H9 (cell line): Measurements from ENCODE around the gene KEL. TPM values are rescaled to one million over a fixed set of nuclear protein-coding genes. Genes with fewer than 3 reads are reported as not detected.

Experiments
- DNase-seq: peaks from one replicate; pipeline ENCODE4 v3.0.0-alpha.2; 2017
- H2AFZ ChIP-seq: one replicate; pipeline ENCODE4 v1.6.1; 2013; ENCODE audit warnings: mild to moderate bottlenecking, low read length, control low read depth, moderate library complexity
- H2AK5ac ChIP-seq: 2 replicates; pipeline ENCODE4 v1.6.1; 2013; ENCODE audit warnings: low read length, control low read depth, mixed read lengths; ENCODE audit not compliant: insufficient read length
- H2BK120ac ChIP-seq: one replicate; pipeline ENCODE4 v1.6.1; 2013; ENCODE audit warnings: low read depth, mild to moderate bottlenecking, low read length, control low read depth, inconsistent platforms; ENCODE audit not compliant: poor library complexity, severe bottlenecking
- H2BK12ac ChIP-seq: 2 replicates; pipeline ENCODE4 v1.6.1; 2013; ENCODE audit warnings: low read length, control low read depth, mixed read lengths, low read depth; ENCODE audit not compliant: insufficient read length
- H2BK15ac ChIP-seq: 2 replicates; pipeline ENCODE4 v1.6.1; 2013; ENCODE audit warnings: low read depth, low read length, control low read depth
- H2BK20ac ChIP-seq: one replicate; pipeline ENCODE4 v1.6.1; 2013; ENCODE audit warnings: low read depth, mild to moderate bottlenecking, low read length, control low read depth, inconsistent platforms; ENCODE audit not compliant: poor library complexity, severe bottlenecking
- H2BK5ac ChIP-seq: 2 replicates; pipeline ENCODE4 v1.6.1; 2013; ENCODE audit warnings: low read length, control low read depth, mixed read lengths; ENCODE audit not compliant: insufficient read length
- H3K14ac ChIP-seq: 2 replicates; pipeline ENCODE4 v1.6.1; 2013; ENCODE audit warnings: low read length, control low read depth; ENCODE audit not compliant: insufficient read depth
- H3K18ac ChIP-seq: 2 replicates; pipeline ENCODE4 v1.6.1; 2013; ENCODE audit warnings: low read depth, mild to moderate bottlenecking, mixed read lengths, low read length, control low read depth; ENCODE audit not compliant: insufficient read length
- H3K23ac ChIP-seq: 2 replicates; pipeline ENCODE4 v1.6.1; 2013; ENCODE audit warnings: low read length, control low read depth, mixed read lengths, low read depth; ENCODE audit not compliant: insufficient read length
- H3K23me2 ChIP-seq: 2 replicates; pipeline ENCODE4 v1.6.1; 2013; ENCODE audit warnings: low read depth, mild to moderate bottlenecking, mixed read lengths, low read length, control low read depth; ENCODE audit not compliant: insufficient read length, poor library complexity, severe bottlenecking
- H3K27ac ChIP-seq: 2 replicates; pipeline ENCODE4 v1.5.1; 2013; ENCODE audit warnings: low read length, control low read depth, mixed read lengths, low read depth; ENCODE audit not compliant: insufficient read length
- H3K27me3 ChIP-seq: 2 replicates; pipeline ENCODE4 v1.6.1; 2013; ENCODE audit warnings: low read length, control low read depth, inconsistent platforms; ENCODE audit not compliant: insufficient read depth
- H3K4ac ChIP-seq: 2 replicates; pipeline ENCODE4 v1.6.1; 2013; ENCODE audit warnings: low read depth, mild to moderate bottlenecking, control low read depth, inconsistent platforms, low read length, moderate library complexity
- H3K4me1 ChIP-seq: 2 replicates; pipeline ENCODE4 v1.6.1; 2013; ENCODE audit warnings: low read length, control low read depth, inconsistent platforms; ENCODE audit not compliant: insufficient read depth
- H3K4me2 ChIP-seq: 2 replicates; pipeline ENCODE4 v1.6.1; 2013; ENCODE audit warnings: low read length, control low read depth, mixed read lengths; ENCODE audit not compliant: insufficient read length, insufficient read depth
- H3K56ac ChIP-seq: 2 replicates; pipeline ENCODE4 v1.6.1; 2013; ENCODE audit warnings: low read depth, mild to moderate bottlenecking, mixed read lengths, low read length, control low read depth; ENCODE audit not compliant: insufficient read length
- H3K79me1 ChIP-seq: 2 replicates; pipeline ENCODE4 v1.6.1; 2013; ENCODE audit warnings: low read depth, mild to moderate bottlenecking, moderate library complexity, low read length, control low read depth, inconsistent platforms; ENCODE audit not compliant: insufficient read depth, poor library complexity, severe bottlenecking
- H3K79me2 ChIP-seq: 2 replicates; pipeline ENCODE4 v1.6.1; 2013; ENCODE audit warnings: low read length, control low read depth, inconsistent platforms; ENCODE audit not compliant: insufficient read depth
- H3K9ac ChIP-seq: 2 replicates; pipeline ENCODE4 v1.6.1; 2013; ENCODE audit warnings: low read length, control low read depth, mixed read lengths; ENCODE audit not compliant: insufficient read length; ENCODE audit errors: extremely low read depth
- H3K9me3 ChIP-seq: one replicate; pipeline ENCODE4 v1.6.1; 2013; ENCODE audit warnings: low read depth, low read length, inconsistent platforms; ENCODE audit not compliant: control insufficient read depth
- H3T11ph ChIP-seq: one replicate; pipeline ENCODE4 v1.6.1; 2013; ENCODE audit warnings: mild to moderate bottlenecking, low read length, control low read depth, inconsistent platforms
- H4K20me1 ChIP-seq: one replicate; pipeline ENCODE4 v1.6.1; 2013; ENCODE audit not compliant: control insufficient read depth, insufficient read length, insufficient read depth
- H4K5ac ChIP-seq: 2 replicates; pipeline ENCODE4 v1.6.1; 2013; ENCODE audit warnings: low read depth, mild to moderate bottlenecking, mixed read lengths, low read length, control low read depth; ENCODE audit not compliant: insufficient read length
- H4K8ac ChIP-seq: replicated peaks from 2 replicates; pipeline ENCODE4 v1.6.1; 2013; ENCODE audit warnings: low read length, control low read depth, mixed read lengths, low read depth; ENCODE audit not compliant: insufficient read length
- H4K91ac ChIP-seq: 2 replicates; pipeline ENCODE4 v1.6.1; 2013; ENCODE audit warnings: low read depth, mild to moderate bottlenecking, moderate library complexity, mixed read lengths, low read length, control low read depth; ENCODE audit not compliant: insufficient read length
- H3K27ac Mint-ChIP-seq, 3 experiments: 2 replicates in 2 of 3; 3 replicates in 1 of 3; pipeline ENCODE4 v1.8.0; 2020 to 2021; ENCODE audit warnings: mixed read lengths in 3 of 3, mild to moderate bottlenecking in 1 of 3, moderate library complexity in 1 of 3
- H3K27me3 Mint-ChIP-seq: 2 replicates; pipeline ENCODE4 v1.8.0; 2021; ENCODE audit warnings: low read depth, mild to moderate bottlenecking, moderate library complexity, mixed read lengths
- H3K36me3 Mint-ChIP-seq, 3 experiments: 2 replicates in 2 of 3; 3 replicates in 1 of 3; pipeline ENCODE4 v1.8.0; 2020 to 2021; ENCODE audit warnings: low read depth in 3 of 3, mixed read lengths in 3 of 3; ENCODE audit not compliant: insufficient read depth in 1 of 3
- H3K4me1 Mint-ChIP-seq, 2 experiments: 2 replicates each; pipeline ENCODE4 v1.8.0; 2020; ENCODE audit warnings: mixed read lengths in 2 of 2
- H3K4me3 Mint-ChIP-seq, 2 experiments: 2 replicates in 1 of 2; 3 replicates in 1 of 2; pipeline ENCODE4 v1.8.0; 2020 to 2021; ENCODE audit warnings: mild to moderate bottlenecking in 2 of 2, mixed read lengths in 2 of 2, moderate library complexity in 1 of 2
- H3K9me3 Mint-ChIP-seq, 2 experiments: 2 replicates in 1 of 2; 3 replicates in 1 of 2; pipeline ENCODE4 v1.8.0; 2020; ENCODE audit warnings: mild to moderate bottlenecking in 2 of 2, mixed read lengths in 2 of 2, moderate library complexity in 1 of 2
- WGBS: extraction: QIAGEN DNeasy Blood & Tissue Kit; methylation state at CpG from one replicate; pipeline ENCODE4 v1.1.7; 2013; ENCODE audit warnings: missing lambda C conversion rate, low lambda C conversion rate, mixed read lengths; ENCODE audit not compliant: insufficient read length; ENCODE audit errors: extremely low coverage; 5-methylcytosine and 5-hydroxymethylcytosine counted together
- total RNA-seq: library from RNA; stranded (reverse); gene quantifications from 2 replicates; pipeline ENCODE4 v1.2.1, GENCODE V29; 2021
- TF ChIP-seq, protein P1 (sequence below): fragments of 200-600 bp; sonication (generic); conservative IDR thresholded peaks from 3 replicates; pipeline ENCODE4 v1.8.0; 2021; ENCODE audit warnings: antibody characterized with exemption, mild to moderate bottlenecking

KEL gene
- total RNA-seq, 1 experiment from 2014 or later: 1.5 TPM

DNA sequence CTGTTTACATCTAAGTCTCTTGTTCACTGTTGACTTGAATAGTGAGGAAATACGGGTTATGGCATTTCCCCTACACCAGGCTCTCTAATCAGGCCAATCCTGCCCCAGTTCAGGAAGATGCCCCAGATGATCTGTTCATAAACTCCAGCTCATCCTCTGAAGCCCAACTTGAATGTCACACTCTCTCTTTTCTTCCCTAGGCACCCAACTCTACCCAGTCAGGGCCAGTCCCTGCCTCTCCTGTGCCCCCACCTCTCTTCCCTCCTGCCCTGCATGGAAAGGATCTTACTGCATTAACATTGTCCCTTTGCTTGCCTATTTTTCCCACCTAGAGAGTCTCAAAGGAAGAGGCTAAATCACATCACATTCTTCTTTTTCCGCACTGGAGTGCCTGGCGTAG lies 66.0 kb downstream of the KEL start:
- H3K23me2 ChIP-seq: no peaks in the 10 kb centered on the region
- H3K56ac ChIP-seq: no peak overlapping the region
- H3T11ph ChIP-seq: no peak overlapping the region
- no peak overlapping the region for H2BK120ac ChIP-seq
- WGBS: no CpG with 5 or more reads among the region's 3 CpGs
- Mint-ChIP-seq H3K4me3 (no peak overlapping the region), H3K4me1 (peaks cover 9 to 14% of the 10 kb centered on the region in 2 experiments), H3K9me3 (no peaks in the 10 kb centered on the region; a peak in 1 of 5 replicates), H3K27me3 (peaks cover 11% of the 10 kb centered on the region), H3K27ac (no peak overlapping the region; a peak in 1 of 7 replicates), H3K36me3 (no peaks in the 10 kb centered on the region)
- H2BK12ac ChIP-seq: no peak overlapping the region
- no peak overlapping the region for H3K27ac ChIP-seq
- H3K27me3 ChIP-seq: no peaks in the 10 kb centered on the region
- H3K4ac ChIP-seq: no peak overlapping the region
- H3K14ac ChIP-seq: no peak overlapping the region
- H3K23ac ChIP-seq: no peak overlapping the region
- DNase-seq: peak; percentile 4
- no peaks in the 10 kb centered on the region for H4K20me1 ChIP-seq
- no peak overlapping the region for H2AFZ ChIP-seq
- H2AK5ac ChIP-seq: no peak overlapping the region
- H4K5ac ChIP-seq: no peak overlapping the region
- H3K79me1 ChIP-seq: no peaks in the 10 kb centered on the region
- H2BK5ac ChIP-seq: no peak overlapping the region
- TF ChIP-seq, protein P1, sequence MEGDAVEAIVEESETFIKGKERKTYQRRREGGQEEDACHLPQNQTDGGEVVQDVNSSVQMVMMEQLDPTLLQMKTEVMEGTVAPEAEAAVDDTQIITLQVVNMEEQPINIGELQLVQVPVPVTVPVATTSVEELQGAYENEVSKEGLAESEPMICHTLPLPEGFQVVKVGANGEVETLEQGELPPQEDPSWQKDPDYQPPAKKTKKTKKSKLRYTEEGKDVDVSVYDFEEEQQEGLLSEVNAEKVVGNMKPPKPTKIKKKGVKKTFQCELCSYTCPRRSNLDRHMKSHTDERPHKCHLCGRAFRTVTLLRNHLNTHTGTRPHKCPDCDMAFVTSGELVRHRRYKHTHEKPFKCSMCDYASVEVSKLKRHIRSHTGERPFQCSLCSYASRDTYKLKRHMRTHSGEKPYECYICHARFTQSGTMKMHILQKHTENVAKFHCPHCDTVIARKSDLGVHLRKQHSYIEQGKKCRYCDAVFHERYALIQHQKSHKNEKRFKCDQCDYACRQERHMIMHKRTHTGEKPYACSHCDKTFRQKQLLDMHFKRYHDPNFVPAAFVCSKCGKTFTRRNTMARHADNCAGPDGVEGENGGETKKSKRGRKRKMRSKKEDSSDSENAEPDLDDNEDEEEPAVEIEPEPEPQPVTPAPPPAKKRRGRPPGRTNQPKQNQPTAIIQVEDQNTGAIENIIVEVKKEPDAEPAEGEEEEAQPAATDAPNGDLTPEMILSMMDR: no peak
- H4K8ac ChIP-seq: no peak overlapping the region
- no peak overlapping the region for H3K4me2 ChIP-seq
- no peak overlapping the region for H4K91ac ChIP-seq
- no peaks in the 10 kb centered on the region; the same call in 1 of the 2 replicates for H3K4me1 ChIP-seq
- H3K79me2 ChIP-seq: no peaks in the 10 kb centered on the region
- no peak overlapping the region for H3K18ac ChIP-seq
- H2BK20ac ChIP-seq: no peak overlapping the region
- H3K9me3 ChIP-seq: no peaks in the 10 kb centered on the region
- H3K9ac ChIP-seq: no peak overlapping the region
- H2BK15ac ChIP-seq: no peak overlapping the region
